Dedifferentiated amniotic fluid mesenchymal stem cell (primary cell): ENCODE measurements around the gene AUNIP.
A peak's percentile ranks its signal among the peaks of the same experiment; 100 is the strongest.

Experiments
- DNase-seq: peaks from one replicate; pipeline ENCODE4 v3.0.0-alpha.2; 2016; ENCODE audit errors: extremely low spot score

Gene AUNIP

GRCh38 chr1:25809283-25809926, 49.9 kb downstream of the AUNIP start:
- no peak for DNase-seq

DNA sequence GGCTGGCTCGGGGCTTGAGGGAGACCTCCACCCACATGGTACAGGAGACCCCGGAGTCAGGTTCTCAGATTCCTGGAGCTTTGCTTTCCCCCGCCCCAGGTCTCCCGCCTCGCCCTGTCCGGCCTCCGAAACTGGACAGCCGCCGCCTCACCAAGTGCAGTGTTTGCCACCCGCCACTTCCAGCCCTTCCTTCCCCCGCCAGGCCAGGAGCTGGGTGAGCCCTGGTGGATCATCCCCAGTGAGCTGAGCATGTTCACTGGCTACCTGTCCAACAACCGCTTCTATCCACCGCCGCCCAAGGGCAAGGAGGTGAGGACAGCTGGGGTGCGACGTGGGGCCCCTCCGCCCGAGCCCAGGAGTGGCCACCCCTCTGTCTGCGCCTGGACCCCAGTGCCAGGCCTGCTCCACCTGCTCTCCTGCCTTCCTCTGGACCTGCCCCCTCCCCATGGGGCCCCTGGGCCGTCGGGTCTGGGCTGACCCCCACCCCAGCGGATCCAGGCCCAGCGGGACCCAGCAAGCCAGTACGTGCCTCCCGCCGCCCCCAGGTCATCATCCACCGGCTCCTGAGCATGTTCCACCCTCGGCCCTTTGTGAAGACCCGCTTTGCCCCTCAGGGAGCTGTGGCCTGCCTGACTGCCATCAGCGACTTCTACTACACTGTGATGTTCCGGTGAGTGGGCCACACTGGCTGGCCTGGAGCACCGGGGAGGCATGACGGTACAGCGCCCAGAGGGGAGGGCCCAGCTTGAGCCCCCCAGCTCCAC, 50.6 kb downstream of the AUNIP start:
- DNase-seq = no peak

DNA sequence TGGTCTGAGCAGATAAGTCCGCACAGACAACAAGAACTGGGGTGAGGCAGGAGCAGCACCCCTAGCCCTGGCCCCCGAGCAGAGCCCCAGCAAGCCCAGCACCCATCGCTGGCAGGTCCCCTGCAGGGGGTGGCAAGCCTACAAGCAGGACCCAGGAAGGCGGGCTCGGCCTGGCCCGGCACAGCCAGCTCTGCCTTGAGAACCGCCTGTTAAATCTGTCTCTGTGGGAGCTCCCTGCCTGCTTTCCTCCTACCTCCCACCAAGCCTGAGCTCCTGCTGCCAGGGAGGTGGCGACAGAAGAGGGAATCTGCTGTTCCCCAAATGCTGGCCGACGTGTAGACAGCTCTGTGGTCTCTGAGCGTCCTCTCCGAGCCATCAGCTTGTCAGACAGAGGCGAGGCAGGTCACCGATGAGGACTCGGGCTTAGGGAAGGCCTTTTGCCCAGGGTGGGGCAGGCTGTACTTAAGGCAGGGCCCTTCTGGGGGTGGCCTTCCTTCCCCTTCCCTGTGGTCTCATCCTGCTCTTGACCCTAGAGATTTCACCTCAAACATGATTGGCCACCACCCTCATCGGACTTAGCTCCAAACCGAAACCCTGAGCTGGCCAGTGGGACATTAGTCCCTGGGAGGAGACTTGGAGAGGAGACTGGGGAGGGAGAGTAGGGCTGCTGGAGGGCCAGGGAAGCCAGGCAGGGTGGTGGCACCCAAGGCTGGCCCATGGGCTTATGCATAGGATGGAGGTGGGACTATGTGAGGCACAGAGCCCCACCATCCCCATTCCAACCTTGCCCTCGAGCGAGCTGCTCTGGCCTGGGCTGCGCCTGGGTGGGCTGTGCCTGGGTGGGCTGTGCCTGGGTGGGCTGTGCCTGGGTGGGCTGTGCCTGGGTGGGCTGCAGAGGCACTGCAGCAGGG, 51.5 kb downstream of the AUNIP start:
- no peak for DNase-seq

- DNase-seq = no peak
Measured at GRCh38 chr1:25806418-25806817, 52.8 kb downstream of the AUNIP start.

GRCh38 chr1:25805863-25806225, 53.4 kb downstream of the AUNIP start:
- peak; percentile 41 for DNase-seq

DNA sequence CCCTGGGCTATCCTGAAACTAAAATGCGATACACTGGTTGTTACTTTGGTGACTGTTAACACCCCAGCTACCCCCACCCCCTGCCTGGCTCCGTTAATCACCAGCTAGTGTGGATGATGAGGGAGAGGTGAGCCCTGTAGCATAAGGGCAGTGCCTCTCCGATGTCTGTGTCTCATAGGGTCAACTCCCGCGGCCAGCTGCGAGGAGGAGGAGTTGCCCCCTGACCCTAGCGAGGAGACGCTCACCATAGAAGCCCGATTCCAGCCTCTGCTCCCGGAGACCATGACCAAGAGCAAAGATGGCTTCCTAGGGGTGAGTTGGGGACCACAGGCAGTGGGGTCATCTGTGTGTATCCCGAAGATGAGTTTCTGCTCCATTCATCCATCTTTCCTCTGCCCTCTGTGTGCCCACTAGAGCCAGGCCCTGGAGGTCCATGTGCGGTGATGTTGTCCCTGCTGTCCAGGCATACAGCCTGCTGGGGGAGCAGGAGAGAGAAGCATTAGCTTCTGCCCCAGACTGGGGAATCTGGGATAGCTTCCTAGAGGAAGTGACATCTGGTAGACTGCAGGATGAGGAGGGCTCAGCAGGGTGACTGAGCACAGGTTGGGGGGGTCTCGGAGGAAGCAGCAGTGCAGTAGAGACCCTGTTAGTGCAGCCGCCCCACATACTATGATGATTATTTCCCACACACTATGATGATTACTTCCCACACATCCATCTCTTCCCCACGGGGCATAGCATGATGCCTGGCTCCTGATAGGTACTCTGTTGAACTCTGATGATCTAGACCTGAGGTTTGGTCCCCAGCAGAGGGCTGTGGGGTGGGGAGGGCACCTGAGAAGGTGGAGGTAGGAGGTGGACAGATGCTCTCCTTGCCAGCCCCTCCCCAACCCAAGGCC, 54.0 kb downstream of the AUNIP start:
- DNase-seq = no peak

- DNase-seq = no peak
Measured at GRCh38 chr1:25804244-25804963, 54.9 kb downstream of the AUNIP start.

- DNase-seq = no peak
Measured at GRCh38 chr1:25803368-25803767, 55.9 kb downstream of the AUNIP start.

DNA sequence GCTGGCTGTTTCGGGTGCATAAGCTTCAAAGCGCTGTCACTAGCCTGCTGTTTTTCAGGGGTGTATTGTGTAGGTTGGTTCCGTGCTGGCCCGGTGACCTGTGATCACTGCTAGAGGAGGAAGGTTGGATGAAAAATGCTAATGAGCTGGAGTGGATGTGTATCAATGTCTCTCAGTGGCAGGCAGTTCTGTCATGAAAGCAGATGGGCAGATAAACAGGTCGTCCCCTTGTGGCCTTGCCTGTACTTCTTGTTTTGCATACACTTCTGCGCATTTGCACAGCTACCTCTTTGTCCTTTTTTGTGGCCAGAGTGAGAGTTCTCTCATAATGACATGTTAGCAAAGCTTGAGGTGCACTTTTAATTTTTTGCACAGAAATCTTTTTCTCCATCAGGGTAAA, 56.3 kb downstream of the AUNIP start:
- DNase-seq = no peak

GRCh38 chr1:25800703-25801377, 58.4 kb downstream of the AUNIP start:
- DNase-seq = no peak

DNA sequence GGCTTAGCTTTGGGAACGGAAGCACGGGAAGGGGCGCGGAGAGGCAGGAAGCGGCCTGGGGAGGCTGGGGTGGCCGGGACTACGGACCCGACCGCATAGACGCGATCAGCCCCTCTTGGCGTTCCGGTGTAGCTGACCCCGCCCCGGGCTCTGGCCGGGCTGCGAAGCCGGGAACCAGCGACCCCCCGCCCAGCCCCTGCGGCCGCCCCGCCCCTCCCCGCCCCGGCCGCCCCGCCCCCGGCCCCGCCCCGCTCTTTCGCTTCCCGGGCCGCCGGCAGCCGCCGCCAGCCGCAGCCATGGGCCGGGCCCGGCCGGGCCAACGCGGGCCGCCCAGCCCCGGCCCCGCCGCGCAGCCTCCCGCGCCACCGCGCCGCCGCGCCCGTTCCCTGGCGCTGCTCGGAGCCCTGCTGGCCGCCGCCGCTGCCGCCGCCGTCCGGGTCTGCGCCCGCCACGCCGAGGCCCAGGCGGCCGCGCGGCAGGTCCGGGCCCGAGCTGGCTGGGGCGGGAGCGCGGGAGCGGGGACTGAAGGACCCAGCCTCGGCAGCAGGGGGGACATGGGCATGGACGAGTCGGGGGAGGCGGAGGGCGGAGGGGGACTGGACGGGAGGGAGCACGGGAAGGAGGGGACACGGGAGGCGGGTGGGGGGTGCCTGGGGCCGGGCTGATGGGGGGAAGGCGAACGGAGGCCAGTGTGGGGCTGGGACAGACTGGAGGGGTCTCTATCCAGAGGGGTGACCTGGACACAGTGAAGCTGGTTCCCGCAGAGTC, 59.1 kb downstream of the AUNIP start, which contains the start of gene SELENON:
Gene SELENON (plus strand): TSS at position 259 of the 768 bp plus-strand sequence. CDS start 38 bp downstream, at position 297.
- DNase-seq = no peak

DNA sequence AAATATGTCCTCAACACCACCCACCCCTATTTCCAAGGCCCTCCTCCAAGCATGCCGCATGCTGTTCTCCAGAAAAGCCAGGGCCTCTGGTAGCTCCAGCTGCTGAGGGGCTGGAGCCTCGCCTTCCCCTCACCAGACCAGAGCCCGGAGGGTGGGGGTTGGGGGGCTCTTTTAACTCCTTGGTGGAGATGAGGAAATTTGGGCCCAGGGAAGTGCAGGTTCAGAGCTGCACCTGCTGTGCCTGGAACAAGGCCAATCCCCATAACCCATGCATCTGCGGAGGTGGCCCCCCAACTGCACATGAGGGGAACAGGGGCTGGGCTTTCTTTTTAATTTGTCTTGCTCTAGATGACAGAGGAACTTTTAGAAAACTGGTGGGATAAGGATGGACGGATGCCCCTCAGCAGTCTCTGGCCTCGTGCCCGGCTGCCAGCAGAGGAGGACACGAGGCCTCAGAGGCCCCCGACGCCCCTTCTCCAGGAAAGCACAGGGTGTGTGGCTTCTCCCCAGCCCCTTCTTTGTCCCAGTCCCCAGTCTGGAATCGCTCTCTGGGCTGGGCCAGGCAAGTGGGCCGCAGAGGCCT, 59.8 kb downstream of the AUNIP start:
- DNase-seq = no peak

DNA sequence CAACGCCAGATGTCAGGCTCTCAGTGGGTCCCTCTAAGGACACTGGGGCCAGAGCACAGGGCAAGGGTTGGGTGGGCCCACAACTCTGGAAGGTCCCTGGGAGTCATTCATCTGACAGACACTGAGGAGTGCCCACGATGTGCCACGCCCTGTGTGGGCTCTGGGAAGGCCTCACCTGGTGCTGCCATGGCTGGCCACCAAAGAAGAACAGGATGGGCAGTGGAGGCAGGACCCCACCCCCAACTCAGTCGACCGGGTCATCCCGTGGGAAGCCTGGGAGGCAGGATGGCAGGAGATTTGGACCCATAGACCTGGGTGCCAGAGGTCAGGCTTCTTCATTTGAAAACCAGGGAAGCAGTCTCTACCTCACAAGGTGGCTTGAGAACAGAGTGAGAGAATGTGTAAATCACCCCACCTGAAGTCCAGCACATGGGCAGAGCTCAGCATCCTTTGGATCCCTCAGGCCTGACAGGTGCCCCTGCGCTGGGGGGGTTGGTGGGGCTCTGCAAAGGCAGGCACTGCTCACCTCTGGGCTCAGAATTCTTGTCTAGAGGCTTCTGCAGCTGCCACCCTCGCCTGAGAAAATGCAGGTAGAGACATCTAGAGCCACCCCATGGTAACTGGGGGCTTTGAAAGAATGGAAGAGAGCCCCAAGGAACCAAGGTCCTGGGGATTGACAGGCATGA, 60.4 kb downstream of the AUNIP start:
- no peak for DNase-seq

DNA sequence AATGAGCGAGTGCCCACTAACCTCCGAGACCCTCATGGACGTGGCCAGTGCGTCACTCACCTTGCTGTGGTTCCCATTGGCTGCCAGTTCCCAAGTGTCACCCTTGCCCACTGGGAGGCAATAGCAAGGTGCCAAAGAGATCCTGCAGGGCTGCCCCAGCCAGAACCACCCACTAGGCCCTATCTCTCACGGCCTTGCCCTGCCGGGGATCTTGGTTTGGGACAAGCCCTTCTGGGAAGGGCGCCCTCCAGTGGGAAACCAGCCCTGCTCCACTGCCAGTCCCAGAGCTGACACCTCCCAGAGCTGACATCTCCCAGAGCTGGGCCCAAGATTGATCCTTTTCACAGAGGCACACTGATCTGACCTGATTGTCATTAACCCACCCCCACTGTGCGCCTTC, 61.3 kb downstream of the AUNIP start:
- no peak for DNase-seq

- peak; percentile 58 for DNase-seq
Measured at GRCh38 chr1:25796811-25797458, 62.3 kb downstream of the AUNIP start.

DNA sequence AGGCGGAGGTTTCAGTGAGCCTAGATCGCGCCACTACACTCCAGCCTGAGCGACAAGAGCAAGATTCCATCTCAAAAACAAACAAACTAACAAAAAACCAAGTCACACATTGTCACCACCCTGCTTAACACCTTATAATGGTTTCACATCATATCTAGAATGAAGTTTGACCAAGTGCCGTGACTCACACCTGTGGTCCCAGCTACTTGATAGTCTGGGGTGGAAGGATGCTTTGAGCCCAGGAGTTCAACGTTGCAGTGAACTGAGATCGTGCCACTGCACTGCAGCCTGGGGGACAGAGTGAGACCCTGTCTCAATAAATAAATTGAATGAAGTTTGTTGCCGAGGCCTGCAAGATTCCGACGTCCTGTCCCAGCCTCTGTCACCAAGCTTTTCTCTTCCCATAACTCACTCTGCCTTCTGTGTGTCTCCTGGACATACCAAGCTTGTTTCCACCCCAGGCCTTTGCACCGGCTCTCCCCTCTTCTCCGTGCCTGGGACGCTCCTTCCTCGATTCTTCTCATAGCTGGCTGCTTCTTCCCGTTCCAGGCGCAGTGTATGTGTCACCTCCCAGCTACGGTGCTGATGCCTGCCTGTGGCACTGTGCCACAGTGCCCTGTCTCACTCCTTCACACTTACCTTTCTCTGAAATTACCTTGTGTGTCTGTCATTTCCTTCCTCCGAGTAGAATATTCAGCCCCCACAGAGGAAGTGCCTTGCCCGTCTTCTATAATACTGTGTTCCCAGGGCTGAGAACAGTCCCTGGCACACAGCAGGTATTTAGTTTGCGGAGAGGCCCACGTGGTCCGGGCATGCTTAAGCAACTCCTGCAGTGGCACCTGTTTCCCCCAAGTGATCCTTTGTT, 63.1 kb downstream of the AUNIP start:
- DNase-seq = no peak

DNA sequence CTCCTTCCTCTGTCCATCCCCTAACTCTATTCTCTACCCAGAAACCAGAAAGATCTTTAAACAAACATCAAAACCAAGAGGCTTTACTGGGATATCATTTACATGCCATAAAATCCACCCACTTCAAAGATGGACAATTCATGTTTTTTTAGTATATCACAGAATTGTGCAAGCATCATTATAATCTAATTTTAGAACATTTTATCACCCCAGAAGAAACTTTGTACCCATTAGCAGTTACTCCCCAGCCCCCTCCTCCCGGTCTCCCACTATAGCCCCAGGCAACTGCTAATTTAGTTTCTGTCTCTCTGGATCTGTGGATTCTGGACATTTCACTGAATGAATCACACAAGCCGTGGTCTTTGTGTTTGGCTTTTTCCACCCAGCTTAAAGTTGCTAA, 64.0 kb downstream of the AUNIP start:
- no peak for DNase-seq
